ENCODE results near the gene MOB1B. TPM values are rescaled to one million over a fixed set of nuclear protein-coding genes. Genes with fewer than 3 reads are reported as not detected.
A peak's percentile ranks its signal among the peaks of the same experiment; 100 is the strongest.
"Not testable (repeated sequence)": the region's sequence is repeated elsewhere in the genome, so short reads cannot be mapped to it uniquely, and the experiment has no call there.

The MOB1B gene
- 7.6 and 9.5 TPM in 2 replicates for total RNA-seq

DNA sequence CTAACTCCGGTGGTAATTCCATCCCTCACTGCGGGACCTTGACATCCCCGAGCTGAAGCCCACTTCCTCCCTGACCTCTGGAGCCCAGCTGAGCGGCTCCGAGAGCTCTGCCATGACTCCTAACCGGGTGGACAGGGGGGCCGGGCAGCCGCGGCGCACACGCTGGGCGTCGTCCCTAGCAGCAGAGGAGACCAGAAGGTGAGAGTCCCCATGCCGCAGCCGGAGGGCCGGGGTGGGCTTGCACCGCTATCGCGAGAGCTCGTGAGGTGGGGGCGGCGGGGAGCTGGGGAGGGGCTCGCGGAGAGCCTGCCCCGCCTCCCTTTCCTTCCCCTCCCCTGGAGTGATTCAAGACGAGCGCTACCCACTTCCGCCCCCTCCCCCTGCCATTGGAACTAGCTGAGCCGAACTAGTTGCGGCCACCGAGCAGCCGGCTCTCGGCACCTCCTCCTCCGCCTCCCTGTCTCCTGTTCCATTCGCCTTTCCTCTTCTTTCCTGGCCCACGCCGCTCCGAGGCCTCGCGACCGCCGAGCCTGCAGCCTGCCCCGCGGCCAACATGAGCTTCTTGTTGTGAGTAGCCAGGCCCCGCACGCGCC is at the start of gene MOB1B:
Gene MOB1B, plus strand, starts transcription at position 386 of the 593 bp plus-strand sequence. Its CDS starts 168 bp downstream, at position 554.
- DNase-seq (ENCODE audit: low read depth in 2 of 2): peak; percentile 82 to 88

GRCh38 chr4:70855464-70855863 is 46.7 kb upstream of the MOB1B start:
- DNase-seq (ENCODE audit: low read depth in 2 of 2): no peak

DNA sequence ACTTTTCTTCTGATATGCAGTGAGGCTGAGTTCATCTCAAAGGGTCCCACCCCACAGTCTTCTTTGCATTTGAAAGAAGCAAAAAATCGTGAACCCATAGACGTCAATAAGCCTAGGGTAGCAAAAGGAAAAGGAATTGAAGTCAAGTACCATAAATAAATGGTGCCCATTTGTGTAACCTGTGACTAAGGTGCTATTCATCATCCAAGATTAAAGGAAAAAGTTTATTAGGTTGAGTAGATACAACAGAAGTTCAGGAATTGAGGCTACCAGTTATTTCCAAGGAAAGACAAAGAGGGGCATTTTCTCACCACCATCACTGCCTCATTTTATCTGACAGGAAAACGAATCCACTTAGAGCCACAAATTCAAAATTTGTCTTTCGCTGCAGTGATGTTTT is 43.7 kb upstream of the MOB1B start:
- no peak for DNase-seq (ENCODE audit: low read depth in 2 of 2)

DNA sequence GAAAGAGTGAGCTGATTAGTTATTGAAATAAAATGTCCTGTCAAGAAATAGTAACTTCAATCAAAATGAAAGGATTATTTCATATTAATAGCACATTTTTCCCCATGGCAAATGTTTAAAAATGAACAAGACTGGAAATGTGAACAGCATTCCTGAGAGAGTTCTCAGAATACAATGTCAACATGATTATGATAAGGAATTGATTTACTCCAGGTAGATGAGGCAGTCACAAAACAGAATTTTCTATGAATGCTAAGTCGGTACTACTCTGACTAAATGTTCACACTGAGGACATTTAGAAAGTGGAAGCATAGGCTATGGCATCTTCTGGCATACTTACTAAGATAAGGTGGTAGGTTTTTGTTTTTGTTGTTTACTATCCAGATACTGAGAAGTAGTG is 43.1 kb upstream of the MOB1B start:
- no peak for DNase-seq (ENCODE audit: low read depth in 2 of 2)

DNA sequence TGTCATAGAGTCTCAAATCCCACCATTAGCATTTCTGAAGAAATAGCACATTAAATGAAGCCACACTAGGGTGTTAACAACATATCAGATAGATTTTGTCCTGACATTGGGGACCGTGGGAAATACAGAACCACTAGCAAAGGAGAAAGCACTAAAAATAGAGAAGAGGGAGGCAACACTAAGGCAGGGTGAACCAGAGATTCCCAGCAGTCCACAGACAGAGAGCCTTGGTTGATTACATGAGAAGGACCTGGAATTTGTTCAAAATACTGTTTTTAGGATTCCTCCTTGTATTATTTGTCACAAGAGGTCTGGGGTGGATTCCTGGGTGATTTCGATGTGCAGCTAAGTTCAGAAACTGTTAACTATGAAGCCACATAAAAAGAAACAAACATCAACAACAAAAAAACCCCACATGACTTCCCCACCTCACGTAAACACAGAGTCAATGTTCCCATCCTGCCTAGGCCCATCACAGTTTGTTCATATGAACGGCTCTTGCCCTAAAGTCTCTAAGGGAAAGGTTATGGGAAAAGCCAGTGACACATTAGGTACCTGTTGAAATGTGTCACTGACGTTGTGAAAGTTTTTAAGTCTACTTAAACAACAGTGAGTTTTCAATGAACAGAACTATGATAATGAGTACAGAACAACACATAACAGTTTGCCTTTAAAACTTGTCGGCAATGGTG is 38.9 kb upstream of the MOB1B start:
- no peak for DNase-seq (ENCODE audit: low read depth in 2 of 2)

- DNase-seq (ENCODE audit: low read depth in 2 of 2): no peak
Measured at GRCh38 chr4:70868778-70869177, 33.4 kb upstream of the MOB1B start.

- DNase-seq (ENCODE audit: low read depth in 2 of 2): no peak
Measured at GRCh38 chr4:70873216-70873615, 29.0 kb upstream of the MOB1B start.

DNA sequence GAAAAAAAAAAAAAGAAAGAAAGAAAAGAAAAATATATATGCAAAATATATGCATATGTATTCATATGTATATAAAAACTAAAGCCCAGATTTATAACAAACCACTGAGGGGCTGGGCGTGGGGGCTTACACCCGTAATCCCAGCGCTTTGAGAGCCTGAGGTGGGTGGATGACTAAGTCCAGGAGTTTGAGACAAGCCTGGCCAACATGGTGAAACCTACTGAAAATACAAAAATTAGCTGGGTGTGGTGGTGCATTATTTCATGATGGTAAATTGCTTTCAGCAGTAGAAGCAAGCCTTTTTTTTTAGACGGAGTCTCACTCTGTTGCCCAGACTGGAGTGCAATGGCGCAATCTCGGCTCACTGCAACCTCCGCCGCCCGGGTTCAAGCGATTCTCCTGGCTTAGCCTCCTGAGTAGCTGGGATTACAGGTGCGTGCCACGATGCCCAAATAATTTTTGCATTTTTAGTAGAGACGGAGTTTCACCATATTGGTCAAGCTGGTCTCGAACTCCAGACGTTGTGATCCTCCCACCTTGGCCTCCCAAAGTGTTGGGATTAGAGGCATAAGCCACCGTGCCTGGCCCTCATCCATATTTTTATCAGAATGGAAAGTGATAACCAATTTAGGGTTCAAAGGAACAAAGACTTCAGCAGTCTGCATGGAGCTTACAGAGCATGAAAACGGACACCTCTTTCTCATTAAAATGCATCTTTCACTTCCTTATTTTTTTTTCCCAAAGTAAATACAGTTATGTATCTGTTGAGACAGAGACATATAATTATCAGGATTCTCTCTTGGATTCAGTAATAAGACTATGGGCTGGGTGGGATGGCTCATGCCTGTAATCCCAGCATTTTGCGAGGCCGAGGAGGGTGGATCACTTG is 27.7 kb upstream of the MOB1B start:
- DNase-seq (ENCODE audit: low read depth in 2 of 2): no peak

GRCh38 chr4:70877556-70877955 is 24.6 kb upstream of the MOB1B start:
- no peak for DNase-seq (ENCODE audit: low read depth in 2 of 2)

DNA sequence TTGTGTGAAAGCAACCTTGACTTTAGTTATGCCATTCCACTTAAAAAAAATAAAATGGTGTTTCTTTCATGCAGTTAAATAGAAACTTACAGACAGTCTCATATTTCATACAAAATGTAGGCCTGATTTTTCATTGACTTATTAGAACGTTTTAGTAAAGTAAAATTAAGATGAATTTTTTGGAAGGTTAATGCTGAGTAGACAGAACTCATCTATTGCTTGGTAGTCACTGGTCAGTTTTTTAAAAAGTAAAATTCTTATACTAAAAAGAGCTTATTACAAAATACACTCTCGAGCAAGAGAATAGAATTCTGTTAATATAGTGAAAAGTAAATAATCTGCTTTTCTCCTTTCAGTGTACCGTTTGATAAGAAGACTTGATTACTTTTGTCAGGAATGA is 21.4 kb upstream of the MOB1B start:
- DNase-seq (ENCODE audit: low read depth in 2 of 2): no peak

GRCh38 chr4:70885174-70885573 is 17.0 kb upstream of the MOB1B start:
- DNase-seq (ENCODE audit: low read depth in 2 of 2): peak in 1 of 2 donors; percentile 13

- DNase-seq (ENCODE audit: low read depth in 2 of 2): no peak
Measured at GRCh38 chr4:70892086-70892769, 9.9 kb upstream of the MOB1B start.

DNA sequence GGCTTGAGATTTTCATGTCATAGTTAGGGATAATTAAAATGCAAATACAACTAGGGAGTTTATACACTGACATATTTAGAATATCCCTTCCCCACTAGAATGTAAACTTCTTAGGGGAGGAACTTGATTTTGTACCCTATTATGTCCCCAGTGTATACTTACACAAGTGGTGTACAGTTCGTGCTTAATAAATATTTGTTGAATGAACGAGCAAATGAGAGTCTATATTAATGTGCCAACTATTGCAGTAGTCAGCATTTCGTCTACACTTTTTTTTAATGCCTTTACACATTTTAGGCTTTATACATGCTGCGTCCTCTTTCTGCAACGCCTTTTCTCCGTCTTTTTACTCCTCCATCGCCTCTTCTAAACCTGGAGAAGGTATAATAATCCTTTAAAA is 8.4 kb upstream of the MOB1B start:
- no peak for DNase-seq (ENCODE audit: low read depth in 2 of 2)

- DNase-seq (ENCODE audit: low read depth in 2 of 2): peak in 1 of 2 donors; percentile 32
Measured at GRCh38 chr4:70895405-70895804, 6.8 kb upstream of the MOB1B start.

DNA sequence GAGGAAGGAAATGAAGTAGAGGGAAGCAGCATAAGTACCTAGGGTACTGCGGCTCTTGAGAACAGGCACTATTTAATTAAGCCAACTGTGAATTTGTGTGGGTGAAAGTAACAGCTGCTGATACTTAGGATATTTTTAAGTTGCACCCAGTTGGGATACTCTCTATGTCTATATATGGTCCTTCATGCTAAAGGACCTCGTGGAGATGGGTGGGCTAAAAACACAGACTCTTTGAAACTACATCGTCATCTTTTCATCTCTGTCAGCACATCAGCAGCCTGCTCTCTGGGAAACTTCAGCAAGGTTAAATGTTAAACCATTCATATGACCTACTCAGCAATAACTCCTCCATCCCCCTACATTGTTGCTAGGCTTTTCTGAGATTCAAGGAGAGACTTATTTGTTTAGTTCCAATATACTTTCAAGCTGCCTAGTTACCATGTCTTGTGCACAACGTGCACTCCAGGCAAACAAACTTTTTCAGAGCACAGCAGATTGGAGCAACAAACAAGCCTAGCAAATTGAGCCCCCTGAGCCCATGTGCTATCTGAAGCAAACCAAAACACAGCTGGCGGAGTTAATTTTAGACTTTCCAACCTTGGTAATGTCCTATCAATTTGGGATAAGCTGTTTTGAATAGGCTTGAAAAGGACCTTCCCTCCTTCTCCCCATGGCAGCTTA is 6.2 kb upstream of the MOB1B start:
- DNase-seq (ENCODE audit: low read depth in 2 of 2): no peak

- DNase-seq (ENCODE audit: low read depth in 2 of 2): not testable (repeated sequence)
Measured at GRCh38 chr4:70898581-70898980, 3.6 kb upstream of the MOB1B start.

- DNase-seq (ENCODE audit: low read depth in 2 of 2): no peak
Measured at GRCh38 chr4:70901607-70901983, 574 bp upstream of the MOB1B start.

GRCh38 chr4:70902577-70903290 is 565 bp downstream of the MOB1B start:
- DNase-seq (ENCODE audit: low read depth in 2 of 2): no peak

DNA sequence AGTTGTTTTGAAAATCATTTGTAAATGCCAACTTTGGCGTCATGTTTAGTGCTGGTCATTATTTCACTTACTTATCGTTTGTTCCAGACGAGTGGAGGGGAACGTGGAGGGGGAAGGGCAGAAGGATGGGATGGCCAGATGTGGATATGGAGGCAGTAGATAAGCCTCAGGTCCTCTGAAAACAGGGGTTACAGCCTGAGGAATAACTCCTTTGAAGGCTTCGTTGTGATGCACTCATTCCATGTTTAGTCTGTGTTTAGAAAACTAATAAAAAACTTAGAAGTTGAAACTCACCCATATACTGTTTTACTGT is 1.1 kb downstream of the MOB1B start:
- DNase-seq (ENCODE audit: low read depth in 2 of 2): peak; percentile 30 to 37

DNA sequence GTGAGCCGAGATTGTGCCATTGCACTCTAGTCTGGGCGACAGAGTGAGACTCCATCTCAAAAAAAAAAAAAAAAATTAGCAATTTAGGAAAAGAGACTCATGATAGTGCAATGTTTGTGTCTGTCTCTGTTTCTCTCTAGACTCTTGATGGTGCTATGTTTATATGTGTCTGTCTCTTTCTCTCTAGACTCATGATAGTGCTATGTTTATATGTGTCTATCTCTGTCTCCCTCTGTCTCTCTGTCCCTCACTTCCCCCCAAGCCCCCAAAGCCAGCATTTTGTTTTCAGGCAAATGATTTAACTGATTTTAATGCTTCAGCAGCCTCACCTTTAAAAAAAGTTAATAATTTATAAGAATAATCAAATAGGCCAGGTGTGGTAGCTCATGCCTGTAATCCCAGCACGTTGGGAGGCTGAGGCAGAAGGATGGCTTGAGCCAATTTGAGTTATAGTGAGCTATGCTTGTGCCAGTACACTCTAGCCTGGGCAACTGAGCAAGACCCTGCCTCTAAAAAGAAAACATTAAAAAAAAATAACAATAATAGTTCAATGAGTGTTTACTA is 6.9 kb downstream of the MOB1B start:
- no peak for DNase-seq (ENCODE audit: low read depth in 2 of 2)
